T-helper 9 cell (primary cell): ENCODE data around the gene GPN1.
"Not testable (repeated sequence)": the region's sequence is repeated elsewhere in the genome, so short reads cannot be mapped to it uniquely, and the experiment has no call there.

Source experiments
- DNase-seq: peaks from one replicate; pipeline ENCODE4 v3.0.0-alpha.2; 2020

GPN1 gene

DNA sequence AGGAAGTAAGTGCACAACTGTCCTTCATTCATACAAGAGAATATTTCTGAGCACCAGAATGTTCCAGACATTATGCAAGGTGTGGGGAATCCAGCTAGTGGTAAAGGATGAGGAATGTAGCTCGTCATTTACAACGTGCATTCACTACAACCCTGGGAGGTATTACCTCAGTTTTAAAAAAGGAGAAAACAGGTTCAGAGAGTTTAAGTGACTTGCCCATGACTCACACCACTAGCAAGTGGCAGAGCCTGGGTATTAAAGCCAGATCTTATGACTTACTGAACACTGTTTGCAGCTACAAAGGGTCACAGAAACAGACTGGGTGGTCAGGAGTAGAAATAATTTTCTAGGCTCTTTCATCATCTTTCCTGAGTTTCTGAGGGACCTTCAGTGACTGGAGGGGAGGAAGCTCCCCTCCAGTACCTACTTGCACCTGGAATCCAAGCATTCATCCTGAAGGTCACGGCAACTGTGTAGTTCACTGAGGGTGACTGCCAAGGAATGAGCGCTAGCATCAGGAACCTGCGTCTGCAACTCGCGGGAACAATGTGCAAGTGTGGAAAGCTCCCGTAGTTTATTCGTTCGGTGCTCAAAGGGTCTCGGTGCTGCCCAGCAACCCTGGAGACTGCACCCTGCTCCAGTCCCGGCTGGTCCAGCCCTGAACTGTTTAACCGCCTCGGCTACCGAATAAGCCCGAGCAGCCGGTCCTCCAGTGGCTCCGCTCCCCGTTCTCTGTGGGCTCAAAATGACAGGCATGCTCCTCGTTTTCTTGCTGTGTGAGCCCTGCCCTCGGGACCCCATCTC is 685 bp upstream of the GPN1 start:
- DNase-seq, result no peak

DNA sequence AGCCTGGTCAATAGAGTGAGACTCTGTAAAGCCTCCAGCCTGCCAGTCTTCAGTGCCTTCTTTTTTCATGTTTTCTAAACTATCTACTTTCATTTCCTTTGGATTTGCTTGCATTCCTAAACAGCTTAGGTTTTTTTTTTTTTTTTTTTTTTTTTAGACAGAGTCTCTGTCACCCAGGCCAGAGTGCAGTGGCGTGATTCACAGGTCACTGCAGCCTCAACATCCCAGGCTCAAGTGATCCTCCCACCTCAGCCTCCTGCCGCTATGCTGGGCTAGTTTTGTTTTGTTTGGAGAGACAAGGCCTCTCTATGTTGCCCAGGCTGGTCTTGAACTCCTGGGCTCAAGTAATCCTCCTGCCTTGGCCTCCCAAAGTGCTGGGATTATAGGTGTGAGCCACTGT is 1.4 kb downstream of the GPN1 start:
- DNase-seq, result not testable (repeated sequence)

DNA sequence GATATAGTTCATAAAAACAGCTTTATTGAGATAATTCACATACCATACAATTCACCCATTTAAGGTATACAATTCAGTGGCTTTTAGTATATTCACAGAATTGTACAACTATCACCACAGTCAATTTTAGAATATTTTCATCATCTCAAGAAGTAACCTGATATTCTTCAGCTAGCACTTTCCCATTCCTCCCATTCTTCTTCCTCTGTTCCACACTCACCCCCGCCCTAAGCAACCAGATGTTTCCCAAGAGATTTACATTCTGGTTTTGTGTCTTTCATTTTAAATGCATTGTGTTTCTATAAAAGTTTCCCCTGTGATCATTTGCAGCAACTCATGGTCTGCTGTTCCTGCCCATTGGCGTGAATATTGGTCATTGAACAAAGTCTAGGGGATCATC is 5.4 kb downstream of the GPN1 start:
- DNase-seq, result no peak

DNA sequence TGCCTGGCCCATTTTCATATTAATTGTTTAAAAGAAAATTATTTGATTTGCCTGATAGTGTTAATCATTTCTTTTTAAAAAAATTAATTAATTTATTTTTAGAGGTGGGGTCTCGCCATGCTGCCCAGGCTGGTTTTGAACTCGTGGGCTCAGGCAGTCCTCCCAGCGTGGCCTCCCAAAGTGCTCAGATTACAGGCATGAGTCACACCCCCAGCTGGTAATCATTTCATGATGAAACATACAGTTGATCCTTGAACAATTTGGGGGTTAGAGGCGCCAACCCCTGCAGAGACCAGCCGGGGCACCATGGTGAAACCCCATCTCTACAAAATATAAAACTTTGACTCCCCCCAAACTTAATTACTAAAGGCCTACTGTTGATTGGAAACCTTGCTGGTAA is 7.9 kb downstream of the GPN1 start:
- DNase-seq, result no peak

DNA sequence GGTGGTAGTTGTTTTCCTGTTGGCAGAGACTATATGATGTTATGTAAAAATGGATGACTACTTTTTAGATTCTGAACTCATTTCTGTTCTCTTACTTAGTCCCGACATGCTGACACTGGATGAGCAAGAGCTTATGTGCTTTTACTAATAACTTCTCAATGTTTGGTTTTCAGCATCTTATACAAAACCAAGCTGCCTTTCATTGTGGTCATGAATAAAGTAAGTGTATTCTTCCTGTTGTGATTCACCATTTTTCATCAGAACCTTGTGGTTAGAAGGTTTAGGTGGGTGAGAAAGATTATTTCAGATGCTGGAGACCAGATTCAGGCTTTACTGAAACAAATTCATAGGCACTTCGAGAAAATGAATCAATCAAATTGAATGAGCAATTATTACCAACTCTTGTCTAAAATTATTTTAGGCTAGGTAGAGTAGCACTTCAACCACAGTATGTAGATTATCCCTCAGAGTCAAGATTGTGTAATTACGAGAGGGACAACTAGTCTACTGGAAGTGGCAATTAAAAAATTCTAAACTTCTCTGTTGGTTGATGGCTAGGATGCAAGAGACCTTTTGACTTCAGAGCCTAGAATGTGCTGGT is 9.3 kb downstream of the GPN1 start:
- DNase-seq, result no peak

DNA sequence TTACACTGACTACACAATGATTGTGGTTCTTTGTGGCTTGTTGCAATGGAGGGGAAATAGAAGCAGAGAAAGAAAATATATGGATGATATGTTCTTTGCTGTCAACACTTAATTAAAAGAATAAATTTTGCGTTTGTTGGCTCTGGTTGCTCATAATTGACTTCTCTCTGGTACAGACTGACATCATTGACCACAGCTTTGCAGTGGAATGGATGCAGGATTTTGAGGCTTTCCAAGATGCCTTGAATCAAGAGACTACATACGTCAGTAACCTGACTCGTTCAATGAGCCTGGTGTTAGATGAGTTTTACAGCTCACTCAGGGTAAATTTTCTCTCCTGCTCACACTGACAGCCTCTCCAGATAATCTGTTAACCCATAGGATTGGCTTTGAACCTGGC is 9.9 kb downstream of the GPN1 start:
- no peak for DNase-seq

DNA sequence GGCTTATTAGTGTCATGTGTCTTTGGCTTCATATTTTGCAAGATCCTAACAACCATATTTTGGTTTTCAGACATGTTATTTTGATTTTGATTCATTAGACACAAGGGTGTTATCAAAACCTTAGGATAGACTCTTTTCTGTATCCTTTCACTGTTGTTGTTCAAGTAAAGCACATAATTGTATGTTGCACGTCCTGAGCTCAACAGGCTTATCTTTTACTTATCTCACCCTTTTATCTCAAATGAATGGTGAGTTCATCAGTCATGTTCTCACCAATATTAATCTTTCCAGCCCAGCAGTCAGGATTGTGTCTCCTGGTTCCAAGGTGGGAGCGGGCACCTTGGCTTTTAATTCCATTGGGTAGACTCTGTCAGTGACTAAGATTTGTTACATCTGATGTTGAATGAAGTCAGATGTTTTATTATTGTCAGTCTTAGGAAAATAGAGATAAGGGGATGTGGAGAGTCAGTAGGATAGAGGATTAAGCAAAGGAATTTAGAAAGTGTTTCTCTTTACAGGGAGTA is 11.9 kb downstream of the GPN1 start:
- DNase-seq, result no peak

DNA sequence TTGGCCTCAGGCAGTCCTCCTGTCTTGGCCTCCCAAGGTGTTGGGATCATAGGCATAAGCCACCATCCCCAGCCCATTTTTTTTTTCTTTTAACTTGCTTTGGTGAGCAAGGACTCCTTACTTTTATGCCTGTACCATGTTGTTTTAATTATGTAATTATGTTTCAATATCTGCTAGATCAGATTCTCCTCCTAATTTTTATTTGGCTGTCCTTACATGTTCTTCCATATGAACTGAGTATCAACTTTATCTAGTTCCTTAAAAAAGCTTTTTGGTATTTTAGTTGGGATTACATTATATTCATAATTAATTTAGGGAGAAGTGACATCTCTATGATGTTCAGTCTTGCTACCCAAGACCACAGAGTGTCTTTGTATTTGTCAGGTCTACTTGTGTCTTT is 16.3 kb downstream of the GPN1 start:
- no peak for DNase-seq

DNA sequence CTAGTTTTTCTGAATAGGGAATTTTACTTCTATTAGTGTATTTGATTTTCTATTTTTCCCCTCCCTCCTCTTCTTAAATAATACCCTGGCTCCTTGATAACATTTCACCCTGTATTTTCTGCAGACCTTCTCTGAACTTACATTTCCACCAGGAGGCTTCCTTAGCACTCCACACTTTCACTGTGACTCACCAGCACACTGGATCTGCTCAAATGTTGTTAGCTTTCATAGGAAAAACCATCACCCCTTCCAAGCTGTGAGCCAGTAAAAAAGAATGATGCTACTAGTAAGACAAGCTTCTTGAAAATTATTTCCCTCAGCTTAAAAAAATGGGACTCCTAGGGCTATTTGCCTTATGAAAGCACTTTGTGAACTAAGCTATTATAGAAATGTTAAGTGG is 18.4 kb downstream of the GPN1 start:
- no peak for DNase-seq

DNA sequence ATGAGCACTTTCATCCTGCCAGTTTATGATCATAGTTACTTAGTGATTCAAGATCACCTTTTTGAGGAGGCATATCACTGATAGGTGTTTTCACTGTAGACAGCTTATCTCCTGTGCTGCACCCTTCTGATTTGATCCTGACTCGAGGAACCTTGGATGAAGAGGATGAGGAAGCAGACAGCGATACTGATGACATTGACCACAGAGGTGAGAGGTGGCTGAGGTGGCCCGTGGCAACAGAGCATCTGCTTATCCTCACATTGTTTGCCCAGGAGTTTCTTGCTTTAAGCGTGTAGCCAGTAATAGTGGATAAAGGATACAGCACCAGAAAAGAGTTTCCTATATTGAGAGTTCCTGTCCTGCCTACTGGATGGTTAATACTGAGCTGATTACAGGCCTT is 18.9 kb downstream of the GPN1 start:
- no peak for DNase-seq

DNA sequence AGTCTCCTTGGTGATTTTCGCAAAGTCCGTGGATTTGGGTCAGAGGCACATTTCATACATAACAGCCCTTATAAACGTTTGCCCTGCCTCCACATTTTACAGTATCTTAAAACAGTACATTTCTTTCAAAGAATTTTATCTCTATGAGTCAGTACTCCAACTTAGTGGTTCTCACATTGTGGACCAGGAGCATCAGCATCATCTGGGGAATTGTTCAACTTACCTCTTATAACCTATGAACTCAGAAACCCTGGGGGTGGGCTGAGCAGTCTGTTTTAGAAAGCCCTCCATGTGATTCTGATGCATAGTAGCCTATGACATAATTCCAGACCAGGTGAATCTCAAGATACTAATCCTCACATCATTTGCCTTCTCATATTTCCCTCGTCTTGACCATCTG is 22.2 kb downstream of the GPN1 start:
- DNase-seq, result no peak

DNA sequence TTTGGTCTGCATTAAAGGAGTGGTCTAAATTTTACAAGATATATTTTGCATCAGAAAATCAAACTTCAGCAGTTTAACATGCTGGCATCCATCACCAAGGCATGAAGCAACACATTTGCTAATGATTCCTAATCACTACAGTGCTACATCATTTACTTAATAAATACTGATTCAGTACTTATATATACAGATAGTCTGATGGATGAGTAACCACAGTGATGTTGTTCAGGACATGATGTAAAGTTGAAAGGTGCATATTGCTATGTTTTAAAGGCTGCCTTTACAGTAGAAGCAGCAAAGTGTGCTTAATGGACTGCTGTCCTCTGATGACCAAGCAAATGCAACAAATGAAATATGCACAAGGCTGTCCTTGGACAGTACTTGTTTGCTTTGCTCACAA is 23.5 kb downstream of the GPN1 start:
- no peak for DNase-seq

DNA sequence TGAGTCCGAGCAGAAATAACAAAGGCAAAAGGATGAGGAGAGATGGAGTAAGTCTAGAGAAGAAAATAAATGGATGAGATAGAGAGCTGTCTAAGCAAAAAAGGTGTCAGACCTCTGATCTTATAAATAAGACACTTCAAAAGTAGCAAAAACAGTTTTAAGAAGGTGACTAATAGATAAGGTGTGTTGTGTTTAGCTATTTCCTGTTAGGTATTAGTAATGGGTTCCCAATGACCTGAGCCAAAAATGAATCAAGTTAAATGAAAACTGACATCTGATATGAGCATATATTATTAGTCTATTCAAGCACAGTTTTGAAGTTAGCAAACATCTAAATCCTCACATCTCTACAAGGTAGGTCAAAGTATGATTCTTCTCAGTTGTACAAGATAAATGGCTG is 23.9 kb downstream of the GPN1 start:
- no peak for DNase-seq

DNA sequence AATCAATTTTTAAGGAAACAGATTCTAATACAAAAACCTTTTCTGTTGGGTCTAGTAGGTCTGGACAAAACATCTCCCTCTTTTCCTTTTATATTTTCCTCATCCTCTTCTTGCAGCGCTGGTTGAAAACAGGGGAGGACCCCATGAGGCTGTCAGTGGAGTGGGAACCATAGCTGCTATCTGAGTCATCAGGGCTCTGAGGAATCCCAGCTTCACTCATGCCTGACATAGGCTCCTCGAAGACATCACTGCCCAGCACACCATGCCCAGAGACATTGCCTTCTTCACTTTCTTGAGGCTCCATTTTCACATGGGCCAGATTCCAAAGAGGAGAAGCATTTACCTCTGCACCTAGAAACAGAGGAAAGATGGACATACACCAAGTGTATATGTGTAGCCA is 24.5 kb downstream of the GPN1 start:
- no peak for DNase-seq

DNA sequence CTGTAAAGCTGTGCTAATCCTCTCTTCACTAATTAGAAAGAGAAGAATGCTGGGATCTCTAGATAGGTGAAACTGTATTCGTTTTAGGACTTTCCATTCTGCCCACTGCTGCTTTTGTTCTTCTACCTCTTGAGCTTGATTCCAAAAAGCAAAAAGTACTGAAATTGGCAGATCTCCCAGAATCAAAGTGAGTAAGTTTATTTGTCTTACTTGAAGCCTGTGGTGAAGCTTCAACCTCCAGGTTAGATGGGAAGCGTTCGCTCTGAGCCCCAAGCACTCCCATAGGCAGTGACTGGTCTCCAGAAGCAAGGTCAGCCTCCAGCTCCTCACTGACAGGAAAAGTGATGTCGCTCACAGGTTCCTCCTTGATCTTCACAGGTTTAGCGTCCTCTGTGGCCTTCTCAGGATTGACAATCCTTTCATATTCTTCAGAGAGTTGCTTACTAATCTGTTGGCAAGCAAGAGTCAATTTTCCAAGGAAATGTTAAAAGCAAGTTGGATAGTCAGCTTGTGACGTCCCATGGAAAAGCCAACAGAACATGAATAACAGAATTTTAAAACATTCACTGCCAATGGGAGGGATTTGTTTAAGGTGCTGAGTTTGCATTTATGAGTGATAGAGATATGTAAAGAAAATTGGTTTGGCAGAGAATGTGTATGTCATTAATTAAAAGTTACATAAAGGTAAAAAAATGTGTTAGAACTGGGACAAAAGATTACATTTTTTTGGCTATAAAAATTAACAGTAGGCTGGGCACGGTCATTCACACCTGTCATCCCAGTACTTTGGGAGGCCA is 26.5 kb downstream of the GPN1 start:
- no peak for DNase-seq

DNA sequence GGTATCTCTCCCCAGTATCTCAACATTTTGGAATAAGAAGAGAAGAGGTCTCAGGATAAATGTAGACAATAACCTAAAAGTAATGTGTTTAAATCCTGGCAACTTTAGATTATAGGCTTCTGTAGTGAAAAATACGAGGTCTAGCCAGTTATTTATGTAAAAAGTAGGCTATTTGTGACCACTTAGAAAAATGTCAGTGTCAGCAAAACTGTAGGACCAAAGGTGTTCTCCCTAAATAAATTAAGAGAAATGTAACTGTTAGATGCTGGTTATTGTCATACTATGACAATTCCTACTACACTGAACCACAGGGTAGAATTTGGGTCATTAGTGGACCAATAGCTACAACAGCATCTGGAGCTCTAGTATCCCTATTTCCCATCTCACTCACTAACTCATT is 32.5 kb downstream of the GPN1 start:
- DNase-seq, result no peak

DNA sequence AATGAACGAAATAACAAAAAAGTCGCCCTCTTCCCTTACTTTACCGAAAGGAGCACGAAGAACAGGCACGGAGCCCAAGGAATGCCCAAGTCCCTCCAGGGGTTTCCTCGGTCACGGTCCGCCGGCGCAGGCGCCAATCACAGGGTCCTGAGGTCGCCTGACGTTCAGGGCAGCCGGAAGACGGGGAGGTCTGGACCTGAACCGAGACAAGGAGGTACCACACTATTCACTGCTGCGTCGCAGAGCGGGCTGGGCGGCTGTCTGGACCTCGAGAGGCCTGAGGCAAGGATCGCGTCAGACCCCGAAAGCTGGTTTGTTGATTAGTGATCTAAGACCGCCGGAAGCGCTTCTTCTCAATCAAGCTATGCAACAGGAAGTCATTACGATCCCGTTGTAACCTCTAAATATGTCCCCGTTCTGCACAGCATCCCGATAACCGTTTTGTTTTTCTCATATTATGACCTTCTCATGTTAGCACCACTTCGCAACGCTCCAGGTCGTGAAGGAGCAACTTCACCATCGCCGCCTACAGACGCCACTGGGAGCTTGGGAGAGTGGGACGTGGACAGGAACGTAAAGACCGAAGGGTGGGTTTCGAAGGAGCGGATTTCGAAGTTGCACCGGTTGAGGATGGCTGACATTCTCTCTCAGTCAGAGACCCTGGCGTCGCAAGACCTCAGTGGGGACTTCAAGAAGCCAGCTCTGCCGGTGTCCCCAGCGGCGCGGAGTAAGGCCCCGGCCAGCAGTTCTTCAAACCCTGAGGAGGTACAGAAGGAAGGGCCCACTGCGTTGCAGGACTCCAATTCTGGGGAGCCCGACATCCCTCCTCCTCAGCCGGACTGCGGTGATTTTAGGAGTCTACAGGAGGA is 34.7 kb downstream of the GPN1 start, which contains the start of the genes SLC4A1AP and SUPT7L:
Gene SLC4A1AP (plus strand): TSS at position 605 of the 869 bp plus-strand sequence. CDS start 26 bp downstream, at position 631.
Gene SUPT7L (minus strand): TSS at position 330 of the 869 bp plus-strand sequence. CDS start 1,422 bp downstream, outside the sequence.
- peak; percentile 64 for DNase-seq

DNA sequence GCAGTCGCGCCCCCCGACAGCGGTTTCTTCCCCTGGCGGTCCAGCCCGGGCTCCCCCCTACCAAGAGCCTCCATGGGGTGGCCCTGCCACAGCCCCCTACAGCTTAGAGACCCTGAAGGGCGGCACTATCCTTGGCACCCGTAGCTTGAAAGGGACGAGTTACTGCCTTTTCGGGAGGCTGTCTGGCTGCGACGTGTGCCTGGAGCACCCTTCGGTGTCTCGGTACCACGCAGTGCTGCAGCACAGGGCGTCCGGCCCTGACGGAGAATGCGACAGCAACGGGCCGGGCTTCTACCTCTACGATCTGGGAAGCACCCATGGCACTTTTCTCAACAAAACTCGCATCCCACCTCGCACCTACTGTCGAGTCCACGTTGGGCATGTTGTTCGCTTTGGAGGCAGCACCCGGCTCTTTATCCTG is 35.3 kb downstream of the GPN1 start:
- DNase-seq, result no peak

DNA sequence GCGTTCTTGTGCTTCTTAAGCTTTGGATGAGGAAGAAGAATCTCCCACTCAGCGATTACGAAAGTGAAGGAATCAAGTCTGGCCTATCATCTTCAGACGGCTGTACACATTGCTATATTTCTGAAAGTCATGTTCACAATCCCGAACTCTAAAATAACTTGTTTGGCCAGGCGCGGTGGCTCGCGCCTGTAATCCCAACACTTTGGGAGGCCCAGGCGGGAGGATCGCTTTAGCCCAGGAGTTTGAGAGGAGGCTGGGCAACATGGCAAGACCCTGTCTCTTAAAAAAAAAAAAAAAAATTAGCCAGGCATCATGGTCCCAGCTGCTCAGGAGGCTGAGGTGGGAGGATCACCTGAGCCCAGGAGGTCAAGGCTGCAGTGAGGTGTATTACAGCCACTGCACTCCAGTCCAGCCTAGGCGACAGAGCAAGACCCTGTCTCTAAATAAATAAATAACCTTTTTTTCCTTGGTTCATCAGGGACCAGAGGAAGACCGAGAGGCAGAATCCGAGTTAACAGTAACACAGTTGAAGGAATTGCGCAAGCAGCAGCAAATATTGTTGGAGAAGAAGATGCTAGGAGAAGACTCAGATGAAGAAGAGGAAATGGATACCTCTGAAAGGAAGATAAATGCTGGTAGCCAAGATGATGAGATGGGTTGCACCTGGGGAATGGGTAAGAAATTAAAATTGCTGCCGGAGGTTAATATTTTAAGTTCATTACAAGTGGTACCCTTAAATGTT is 35.9 kb downstream of the GPN1 start:
- DNase-seq, result no peak

DNA sequence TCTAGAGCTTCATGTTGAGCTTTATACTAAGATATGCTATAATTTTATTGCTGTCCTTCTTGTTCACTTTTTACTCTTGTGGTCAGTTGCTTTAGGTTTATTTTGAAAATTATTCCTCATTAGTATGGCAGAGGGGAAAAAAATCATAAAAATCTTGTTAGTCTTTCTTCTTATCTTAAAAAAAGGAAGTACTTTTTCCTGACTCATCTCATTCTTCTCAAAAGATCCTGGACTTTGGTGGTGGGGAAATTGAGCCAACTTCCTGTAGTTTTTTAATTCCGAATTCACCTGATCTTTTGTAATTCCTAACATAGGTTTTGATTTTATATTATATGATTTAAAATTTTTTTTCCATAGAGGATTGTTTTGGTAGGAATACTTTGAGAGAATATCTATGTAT is 38.6 kb downstream of the GPN1 start:
- no peak for DNase-seq

DNA sequence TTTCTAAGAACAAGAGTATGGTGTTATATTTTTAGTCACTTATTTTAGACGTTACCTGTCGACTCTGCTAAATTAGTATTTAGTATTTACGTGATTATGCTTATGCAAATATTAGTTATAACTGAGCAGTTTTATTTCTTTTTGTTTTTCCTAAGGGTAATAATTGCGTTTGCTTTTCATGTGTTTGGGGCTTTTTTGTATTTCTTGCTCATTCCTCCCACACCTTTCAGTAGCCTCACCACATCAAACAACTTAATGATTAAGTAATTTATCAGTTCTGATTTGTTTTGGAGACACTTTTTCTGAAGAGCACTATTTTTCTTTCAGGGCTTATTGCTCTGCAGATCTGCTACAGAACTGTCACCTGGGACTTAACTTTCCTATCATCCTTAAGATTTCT is 42.4 kb downstream of the GPN1 start:
- DNase-seq, result no peak
